Smooth muscle cell (in vitro differentiated cells): ENCODE data around the gene ARAP1. TPM values are rescaled to one million over a fixed set of nuclear protein-coding genes. Genes with fewer than 3 reads are reported as not detected.

Source experiments
- DNase-seq: peaks from one replicate; lab custom pipeline; 2025; ENCODE audit not compliant: unreplicated experiment; lab: John Stamatoyannopoulos, UW
- H2AFZ ChIP-seq: fragments of 200-600 bp; sonication (generic); 2 replicates; pipeline ENCODE4 v1.6.0; 2016; ENCODE audit warnings: antibody characterized with exemption, low read depth, mild to moderate bottlenecking
- H3F3A ChIP-seq: fragments of 200-600 bp; sonication (generic); 2 replicates; pipeline ENCODE4 v1.6.0; 2017; ENCODE audit warnings: antibody characterized with exemption, low read depth
- H3K27ac ChIP-seq: fragments of 200-600 bp; sonication (generic); 2 replicates; pipeline ENCODE4 v1.5.1; 2016; ENCODE audit warnings: low read depth, mild to moderate bottlenecking
- H3K27me3 ChIP-seq: fragments of 200-600 bp; sonication (generic); 2 replicates; pipeline ENCODE4 v1.6.1; 2016; ENCODE audit warnings: low read depth, mild to moderate bottlenecking
- H3K36me3 ChIP-seq: fragments of 200-600 bp; sonication (generic); 2 replicates; pipeline ENCODE4 v1.5.1; 2016; ENCODE audit warnings: low read depth
- H3K4me1 ChIP-seq: fragments of 200-600 bp; sonication (generic); 2 replicates; pipeline ENCODE4 v1.5.1; 2016; ENCODE audit warnings: low read depth
- H3K4me2 ChIP-seq: fragments of 200-600 bp; sonication (generic); 2 replicates; pipeline ENCODE4 v1.6.0; 2016; ENCODE audit warnings: mild to moderate bottlenecking
- H3K4me3 ChIP-seq: fragments of 200-600 bp; sonication (generic); 2 replicates; pipeline ENCODE4 v1.5.1; 2016; ENCODE audit warnings: mild to moderate bottlenecking
- H3K79me2 ChIP-seq: fragments of 200-600 bp; sonication (generic); 2 replicates; pipeline ENCODE4 v1.6.0; 2016; ENCODE audit warnings: low read depth, mild to moderate bottlenecking
- H3K9ac ChIP-seq: fragments of 200-600 bp; sonication (generic); 2 replicates; pipeline ENCODE4 v1.6.0; 2016; ENCODE audit warnings: low read depth
- H3K9me3 ChIP-seq: fragments of 200-600 bp; sonication (generic); replicated peaks from 2 replicates; pipeline ENCODE4 v1.5.1; 2016; ENCODE audit warnings: low read depth
- H4K20me1 ChIP-seq: fragments of 200-600 bp; sonication (generic); 2 replicates; pipeline ENCODE4 v1.6.0; 2016; ENCODE audit warnings: low read depth
- CTCF ChIP-seq: fragments of 200-600 bp; sonication (generic); IDR thresholded peaks from 2 replicates; pipeline ENCODE4 v1.5.1; 2017; ENCODE audit warnings: borderline replicate concordance, mild to moderate bottlenecking, antibody characterized with exemption; ENCODE audit not compliant: insufficient read depth, poor library complexity, severe bottlenecking
- WGBS: methylation state at CpG from one replicate; pipeline ENCODE4 v1.1.7; 2016; ENCODE audit warnings: low lambda C conversion rate; 5-methylcytosine and 5-hydroxymethylcytosine counted together
- polyA plus RNA-seq: library from polyadenylated mRNA; unstranded; fragments of >200 nt; fragmentation: Nextera tagmentation; extraction: Ambion mirVana; gene quantifications from 2 replicates; pipeline ENCODE4 v1.2.1, GENCODE V29; 2016
- total RNA-seq: library from RNA; depleted of rRNA; stranded (reverse); fragments of >200 nt; gene quantifications from 2 replicates; pipeline ENCODE4 v1.2.3, GENCODE V29; 2014

ARAP1 gene
- total and polyA plus RNA-seq, 2 experiments from 2014 or later: 45.2 to 45.6 TPM

DNA sequence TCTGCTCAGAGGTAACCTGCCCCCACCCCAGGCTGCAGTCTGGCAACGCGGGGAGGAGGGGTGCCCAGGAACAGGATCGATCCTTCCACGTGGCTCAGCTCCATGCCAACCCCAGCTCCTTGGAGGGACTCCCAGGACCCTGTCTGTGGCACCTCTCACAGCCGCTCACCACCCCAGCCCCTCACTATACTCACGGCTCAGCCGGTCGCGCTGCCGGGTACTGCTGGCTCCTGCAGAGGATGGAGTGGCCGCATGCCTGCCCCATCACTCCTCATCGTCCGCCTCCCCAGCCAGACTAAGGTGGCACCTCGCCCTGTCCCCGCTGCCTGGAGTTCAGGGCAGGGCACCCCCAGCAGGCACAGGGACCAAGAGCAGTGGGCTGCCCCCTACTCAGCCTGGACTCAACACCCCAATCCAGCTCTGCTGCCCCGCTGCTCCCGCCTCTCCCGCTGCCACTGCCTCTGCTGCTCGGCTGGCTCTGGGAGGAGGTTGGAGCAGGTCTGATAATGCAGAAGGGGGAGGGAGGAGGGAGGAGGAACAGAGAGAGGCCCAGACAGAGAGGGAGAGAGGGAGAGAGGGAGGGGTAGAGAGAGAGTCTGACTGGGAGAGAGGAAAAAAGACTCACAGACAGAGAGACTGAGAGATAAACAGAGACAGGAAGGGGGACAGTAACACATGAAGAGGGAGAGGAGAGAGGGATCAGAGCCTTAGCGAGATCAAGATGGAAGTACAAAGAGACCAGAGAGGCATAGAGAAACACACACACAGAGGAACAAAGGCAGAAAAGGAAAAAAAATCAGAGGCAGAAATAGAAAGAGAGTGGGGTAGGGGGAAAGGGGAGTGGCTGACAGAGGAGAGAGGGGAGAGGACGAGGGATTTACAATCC lies 78.0 kb downstream of the ARAP1 start, which contains the start of gene PDE2A:
PDE2A (minus strand) TSS at position 480 of the 886 bp plus-strand sequence; CDS start at position 265, 215 bp downstream.
- Histone ChIP-seq H3K4me3 (no peak within 1 kb of the TSS), H3F3A (no peaks in the 10 kb centered on the region), H3K4me2 (no peak within 1 kb of the TSS), H4K20me1 (no peaks in the 10 kb centered on the region), H3K27ac (no peak within 1 kb of the TSS), H3K9ac (no peak within 1 kb of the TSS), H3K79me2 (no peaks in the 10 kb centered on the region), H3K27me3 (peaks cover 62% of the 10 kb centered on the region), H3K9me3 (no peaks in the 10 kb centered on the region), H3K4me1 (peaks cover 6% of the 10 kb centered on the region), H2AFZ (no peak within 1 kb of the TSS), H3K36me3 (no peaks in the 10 kb centered on the region)
- WGBS: 17% methylated on average over 21 of the region's 21 CpGs
- no peak for TF ChIP-seq CTCF
- DNase-seq: no peak

DNA sequence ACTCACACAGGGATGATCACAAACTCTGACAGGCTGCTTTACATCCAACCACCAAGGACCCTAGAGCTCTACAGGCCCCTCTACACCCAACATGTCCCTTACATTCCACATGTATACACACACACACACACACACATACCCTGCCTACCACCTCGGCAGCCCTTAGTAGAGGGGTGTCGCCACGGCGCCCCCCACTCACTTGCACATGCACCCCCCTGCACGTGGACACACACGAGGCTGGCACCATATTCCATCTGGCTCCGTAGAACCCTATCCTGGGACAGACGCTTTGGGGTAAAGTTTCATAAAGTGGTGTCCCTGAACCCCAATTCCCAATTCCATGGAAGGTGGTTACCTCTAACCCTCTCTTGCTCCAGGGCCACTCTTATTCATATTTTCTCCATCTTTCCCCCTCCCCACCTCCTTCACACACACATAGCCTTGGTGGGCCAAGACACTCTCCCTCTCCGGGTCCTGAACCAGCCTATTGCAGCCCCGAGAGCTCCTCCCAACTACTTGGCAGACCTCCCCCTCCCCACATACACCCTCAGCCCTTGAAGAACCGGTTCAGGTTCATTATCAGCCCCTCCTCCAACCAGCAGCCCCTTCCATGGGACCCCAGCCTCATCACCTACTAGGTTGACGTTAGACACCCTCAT lies 78.8 kb downstream of the ARAP1 start:
- Histone ChIP-seq H3K27ac (no peak overlapping the region), H3K36me3 (no peaks in the 10 kb centered on the region), H3K4me1 (peaks cover 12% of the 10 kb centered on the region), H3F3A (no peaks in the 10 kb centered on the region), H3K27me3 (peaks cover 62% of the 10 kb centered on the region), H4K20me1 (no peaks in the 10 kb centered on the region), H3K79me2 (no peaks in the 10 kb centered on the region), H2AFZ (no peak overlapping the region), H3K4me2 (no peak overlapping the region), H3K9me3 (no peaks in the 10 kb centered on the region), H3K4me3 (no peak overlapping the region), H3K9ac (no peak overlapping the region)
- no peak for DNase-seq
- 52% methylated on average over 12 of the region's 12 CpGs for WGBS
- TF ChIP-seq CTCF: no peak

DNA sequence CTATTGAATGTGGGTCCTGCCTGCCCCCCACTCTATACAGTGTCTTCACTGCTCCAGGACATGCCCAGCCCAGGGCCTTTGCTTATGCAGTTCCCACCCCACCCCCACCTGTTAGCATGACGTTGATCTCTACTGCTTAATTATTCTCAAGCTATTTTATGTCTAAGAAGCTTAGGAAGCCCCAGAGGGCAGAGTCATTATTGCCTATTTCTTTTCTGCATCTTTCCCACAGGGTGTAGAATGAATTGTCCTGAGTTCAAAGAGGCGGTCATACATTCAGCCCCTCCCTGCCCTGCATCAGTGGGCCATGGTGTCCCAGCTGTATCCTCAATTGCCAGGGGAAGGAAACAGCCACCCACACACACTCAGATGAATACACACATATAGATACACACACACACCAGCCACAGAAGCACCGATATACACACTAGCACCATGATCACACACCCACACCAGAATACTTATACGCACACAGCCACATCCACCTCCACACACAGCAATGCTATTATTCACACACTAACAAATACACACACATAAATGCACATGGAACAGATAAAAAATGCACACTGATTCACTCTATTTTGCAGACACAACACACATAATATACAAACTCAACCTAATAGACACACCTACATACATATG lies 79.5 kb downstream of the ARAP1 start:
- H3K4me1 ChIP-seq: peaks cover 15% of the 10 kb centered on the region
- no peaks in the 10 kb centered on the region for H3K36me3 ChIP-seq
- TF ChIP-seq CTCF: no peak
- H3K4me2 ChIP-seq: no peak overlapping the region
- H4K20me1 ChIP-seq: no peaks in the 10 kb centered on the region
- DNase-seq: no peak
- H3K4me3 ChIP-seq: no peak overlapping the region
- no peaks in the 10 kb centered on the region for H3K79me2 ChIP-seq
- H3K27ac ChIP-seq: no peak overlapping the region
- no peaks in the 10 kb centered on the region for H3K9me3 ChIP-seq
- WGBS: 74% methylated on average over 4 of the region's 4 CpGs
- peaks cover 59% of the 10 kb centered on the region for H3K27me3 ChIP-seq
- H3K9ac ChIP-seq: no peak overlapping the region
- H3F3A ChIP-seq: no peaks in the 10 kb centered on the region
- no peak overlapping the region for H2AFZ ChIP-seq
